ENCODE results near the gene KCNMA1.

The KCNMA1 gene

GRCh38 chr10:77034795-77035194, 602.8 kb downstream of the KCNMA1 start:
- H3K4me3 ChIP-seq (ENCODE audit: control insufficient read depth, low read depth, low read length): no peak overlapping the region
- no peak for TF ChIP-seq CTCF (IDR thresholded peaks at IDR 0.05; ENCODE audit: control insufficient read depth, insufficient read depth, low read depth, low read length, missing control alignments)
- no peak for DNase-seq (ENCODE audit: low read depth)

- TF ChIP-seq CTCF (IDR thresholded peaks at IDR 0.05; ENCODE audit: control insufficient read depth, insufficient read depth, low read depth, low read length, missing control alignments): no peak
- DNase-seq (ENCODE audit: low read depth): no peak
- no peak overlapping the region for H3K4me3 ChIP-seq (ENCODE audit: control insufficient read depth, low read depth, low read length)
Observed at GRCh38 chr10:77034240-77034639, 603.4 kb downstream of the KCNMA1 start.

- H3K4me3 ChIP-seq (ENCODE audit: control insufficient read depth, low read depth, low read length): no peak overlapping the region
- TF ChIP-seq CTCF (IDR thresholded peaks at IDR 0.05; ENCODE audit: control insufficient read depth, insufficient read depth, low read depth, low read length, missing control alignments): no peak
- no peak for DNase-seq (ENCODE audit: low read depth)
Observed at GRCh38 chr10:77032188-77032570, 605.4 kb downstream of the KCNMA1 start.

- no peak for DNase-seq (ENCODE audit: low read depth)
- TF ChIP-seq CTCF (IDR thresholded peaks at IDR 0.05; ENCODE audit: control insufficient read depth, insufficient read depth, low read depth, low read length, missing control alignments): no peak
- H3K4me3 ChIP-seq (ENCODE audit: control insufficient read depth, low read depth, low read length): no peak overlapping the region
Observed at GRCh38 chr10:77031531-77032187, 605.9 kb downstream of the KCNMA1 start.

GRCh38 chr10:77030974-77031373, 606.6 kb downstream of the KCNMA1 start:
- TF ChIP-seq CTCF (IDR thresholded peaks at IDR 0.05; ENCODE audit: control insufficient read depth, insufficient read depth, low read depth, low read length, missing control alignments): no peak
- no peak overlapping the region for H3K4me3 ChIP-seq (ENCODE audit: control insufficient read depth, low read depth, low read length)
- DNase-seq (ENCODE audit: low read depth): no peak

- TF ChIP-seq CTCF (IDR thresholded peaks at IDR 0.05; ENCODE audit: control insufficient read depth, insufficient read depth, low read depth, low read length, missing control alignments): no peak
- DNase-seq (ENCODE audit: low read depth): no peak
- no peak overlapping the region for H3K4me3 ChIP-seq (ENCODE audit: control insufficient read depth, low read depth, low read length)
Observed at GRCh38 chr10:77029777-77030717, 607.6 kb downstream of the KCNMA1 start.
